Hindlimb muscle (tissue), 1 donor: Measurements from ENCODE around the gene TRIM49B. TPM values are rescaled to one million over a fixed set of nuclear protein-coding genes. Genes with fewer than 3 reads are reported as not detected.
"Not testable (repeated sequence)": the region's sequence is repeated elsewhere in the genome, so short reads cannot be mapped to it uniquely, and the experiment has no call there.

Experiments
- DNase-seq: peaks from one replicate; pipeline ENCODE4 v3.0.0-alpha.2; 2013
- polyA plus RNA-seq: library from polyadenylated mRNA; unstranded; fragments of 120-200 nt; gene quantifications from one replicate; pipeline ENCODE4 v1.2.1, GENCODE V29; 2013; ENCODE audit not compliant: insufficient read length

Gene TRIM49B, protein sequence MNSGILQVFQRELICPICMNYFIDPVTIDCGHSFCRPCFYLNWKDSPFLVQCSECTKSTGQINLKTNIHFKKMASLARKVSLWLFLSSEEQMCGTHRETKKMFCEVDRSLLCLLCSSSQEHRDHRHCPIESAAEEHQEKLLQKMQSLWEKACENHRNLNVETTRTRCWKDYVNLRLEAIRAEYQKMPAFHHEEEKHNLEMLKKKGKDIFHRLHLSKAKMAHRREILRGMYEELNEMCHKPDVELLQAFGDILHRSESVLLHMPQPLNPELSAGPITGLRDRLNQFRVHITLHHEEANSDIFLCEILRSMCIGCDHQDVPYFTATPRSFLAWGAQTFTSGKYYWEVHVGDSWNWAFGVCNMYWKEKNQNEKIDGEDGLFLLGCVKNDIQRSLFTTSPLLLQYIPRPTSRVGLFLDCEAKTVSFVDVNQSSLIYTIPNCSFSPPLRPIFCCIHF
- not detected for polyA plus RNA-seq

DNA sequence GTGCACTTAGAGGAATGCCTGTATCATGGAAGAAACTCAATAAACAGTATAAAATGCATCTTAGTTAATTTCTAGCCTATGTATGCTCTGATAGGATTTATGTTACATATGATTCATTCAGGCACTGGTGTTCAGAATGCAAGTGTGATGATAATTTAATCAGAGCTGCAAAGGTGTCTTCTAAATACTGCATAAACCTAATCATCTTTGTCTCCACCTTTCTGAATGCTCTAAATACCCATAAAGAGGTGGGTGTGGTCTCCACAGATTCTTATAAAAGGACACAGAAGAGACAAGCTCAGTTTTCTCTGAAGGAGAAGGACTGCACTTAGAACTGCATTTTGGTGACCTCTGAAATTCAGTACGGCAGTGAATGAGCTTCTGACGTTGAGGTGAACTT, at the start of gene TRIM49B:
TRIM49B (plus strand) TSS at position 301 of the 400 bp plus-strand sequence. CDS start 2,777 bp downstream, outside the sequence.
- DNase-seq = not testable (repeated sequence)

DNA sequence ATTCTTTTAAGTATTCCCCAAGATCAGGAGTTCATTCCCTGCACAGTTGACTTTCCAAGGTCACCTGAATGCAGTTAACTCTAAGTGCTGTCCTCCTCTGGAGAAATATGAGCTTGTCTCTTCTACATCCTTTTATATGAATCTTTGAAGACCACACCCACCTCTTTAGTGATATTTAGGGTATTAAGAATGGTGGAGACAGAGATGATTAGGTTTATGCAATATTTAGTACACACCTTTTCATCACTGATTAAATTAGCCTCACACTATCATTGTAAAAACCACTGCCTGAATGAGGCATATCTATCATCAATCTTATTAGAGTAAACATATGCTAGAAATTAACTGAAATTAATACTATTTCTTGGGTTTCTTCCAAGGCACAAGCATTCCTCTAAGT, 44.8 kb upstream of the TRIM49B start, which contains the start of gene TRIM51G:
TRIM51G (minus strand) TSS at position 101 of the 400 bp plus-strand sequence. CDS start 2,190 bp downstream, outside the sequence.
- not testable (repeated sequence) for DNase-seq

DNA sequence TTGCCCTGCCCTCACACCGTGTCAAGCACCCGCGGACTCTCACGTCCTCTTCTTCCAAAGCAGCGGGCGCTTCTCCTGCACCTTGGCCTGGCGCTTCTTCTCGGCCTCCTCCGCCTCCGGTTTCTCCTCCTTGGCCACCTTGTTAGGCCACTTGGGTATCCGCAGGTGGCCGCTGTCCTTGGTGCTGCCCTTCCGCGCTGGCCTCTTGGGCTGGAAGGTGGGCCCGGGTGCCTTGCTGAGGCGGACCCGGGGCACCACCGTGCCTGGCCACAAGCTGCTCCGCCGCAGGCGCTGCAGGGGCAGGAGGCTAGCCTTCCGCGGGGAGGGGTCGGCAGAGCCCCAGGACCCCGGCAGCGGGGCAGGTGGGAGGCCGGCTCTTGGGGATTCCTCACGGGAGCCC, 19.6 kb downstream of the TRIM49B start:
- not testable (repeated sequence) for DNase-seq

DNA sequence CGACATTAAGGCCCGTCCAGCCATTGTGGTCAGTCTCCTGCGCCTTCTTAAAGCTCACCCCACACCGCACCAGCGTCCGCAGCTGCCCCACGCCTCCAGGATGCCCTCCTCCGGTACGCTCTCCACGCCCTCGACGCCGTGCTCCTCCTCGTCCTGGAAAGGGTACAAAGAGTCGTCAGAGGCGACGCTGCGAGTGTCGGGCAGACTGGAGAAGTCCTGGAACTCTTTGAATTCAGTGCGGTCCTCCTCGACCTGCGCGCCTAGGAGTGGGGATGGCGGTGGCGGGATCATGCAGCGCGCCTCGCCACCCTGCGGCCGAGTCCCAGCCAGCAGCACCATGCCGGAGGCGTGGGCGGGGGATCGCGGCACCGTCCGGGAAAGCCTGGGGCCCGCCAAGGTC, 21.2 kb downstream of the TRIM49B start:
- not testable (repeated sequence) for DNase-seq

DNA sequence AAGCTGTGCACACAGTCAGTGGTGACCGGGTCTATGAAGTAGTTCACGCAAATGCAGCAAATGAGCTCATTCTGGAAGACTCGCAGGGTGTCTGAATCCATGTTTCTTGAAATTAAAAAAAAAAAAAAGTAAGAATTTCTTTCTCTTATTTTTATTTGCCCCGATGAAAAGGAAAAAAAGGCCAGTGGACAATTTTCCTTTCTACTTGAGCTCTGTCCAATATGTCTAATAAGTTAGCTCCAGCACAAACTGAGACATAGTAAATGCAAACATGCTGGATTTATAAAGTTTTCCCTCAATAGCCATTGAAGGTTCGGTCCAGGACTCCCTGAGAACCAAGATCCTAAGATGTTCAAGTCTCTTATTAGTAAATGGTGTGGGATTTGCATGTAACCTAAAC, 30.4 kb downstream of the TRIM49B start, which contains the start of gene TRIM64C:
TRIM64C (minus strand) TSS at position 101 of the 400 bp plus-strand sequence; CDS start at position 101, 0 bp downstream.
- not testable (repeated sequence) for DNase-seq

DNA sequence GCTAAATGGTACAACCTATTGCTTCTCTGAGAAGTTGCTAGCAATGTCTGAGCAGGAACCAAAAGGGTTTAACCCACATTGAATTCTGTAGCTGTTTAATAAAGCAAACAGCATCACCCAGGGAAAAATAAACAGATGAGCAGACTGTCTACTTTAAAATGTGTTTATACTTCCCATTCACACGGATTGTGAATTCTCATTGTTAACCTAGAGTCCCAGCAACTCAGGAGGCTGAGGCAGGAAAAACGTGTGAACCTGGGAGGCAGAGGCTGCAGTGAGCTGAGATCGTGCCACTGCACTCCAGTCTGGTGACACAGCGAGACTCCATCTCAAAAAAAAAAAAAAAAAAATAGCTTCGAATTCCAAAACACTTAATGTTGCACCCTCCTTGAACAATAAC, 41.3 kb downstream of the TRIM49B start:
- not testable (repeated sequence) for DNase-seq

Other genes with a start within 250 kb of the TRIM49B start
- not detected for gene TRIM51G, start 44.9 kb upstream of the TRIM49B start, polyA plus RNA-seq
- gene TRIM64C, start 30.3 kb downstream of the TRIM49B start, polyA plus RNA-seq = not detected
- 1.3 TPM for gene FOLH1, start 179.8 kb downstream of the TRIM49B start, polyA plus RNA-seq